Endothelial cell of hepatic sinusoid (primary cell): ENCODE results near the gene OR4D1.

Experiments
- in situ Hi-C: cut with HindIII; loops from 2 replicates; pipeline ENCODE4 v1.10.0; 2017; ENCODE audit warnings: low sequenced_read_pairs

The OR4D1 gene

GRCh38 chr17:58153046-58153445 is 4.9 kb downstream of the OR4D1 start:
- in situ Hi-C loops = no loop called here

DNA sequence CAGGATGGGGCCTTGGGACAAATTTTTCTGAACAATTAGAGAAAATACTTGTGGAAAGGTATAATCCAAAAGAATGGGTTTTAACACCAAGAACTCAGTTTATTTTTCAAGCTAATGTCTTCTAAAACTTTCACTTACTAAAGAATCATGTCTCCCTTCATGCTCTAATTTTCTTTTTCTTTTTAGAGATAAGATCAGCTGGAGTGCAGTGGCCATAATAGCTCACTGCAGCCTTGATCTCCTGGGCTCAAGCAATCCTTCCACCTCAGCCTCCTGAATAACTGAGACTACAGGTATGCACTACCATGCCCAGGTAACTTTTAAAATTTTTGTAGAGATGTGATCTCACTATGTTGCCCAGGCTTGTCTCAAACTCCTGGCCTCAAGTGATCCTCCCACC is 5.5 kb downstream of the OR4D1 start:
- in situ Hi-C loops = no loop called here

GRCh38 chr17:58156839-58157803 is 8.9 kb downstream of the OR4D1 start:
- in situ Hi-C loops = no loop called here

DNA sequence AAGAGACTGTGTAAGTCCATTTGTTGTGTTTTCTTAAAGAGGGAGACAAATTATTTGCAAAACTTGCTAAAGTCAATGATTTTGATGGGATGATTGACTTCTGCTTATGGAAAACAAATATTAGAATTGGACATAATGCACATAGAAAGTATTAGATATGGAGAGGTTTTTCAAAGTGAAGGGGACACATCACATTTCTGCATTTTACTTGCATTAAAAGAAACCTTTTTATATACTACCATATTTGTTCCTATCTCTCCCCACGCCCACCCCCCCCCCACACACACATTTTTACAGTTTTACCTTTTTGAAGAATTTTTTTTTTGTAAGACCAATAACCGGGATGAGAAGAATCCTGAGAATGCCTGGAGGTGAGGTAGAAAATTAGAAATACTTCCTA is 10.0 kb downstream of the OR4D1 start:
- in situ Hi-C loops = no loop called here

GRCh38 chr17:58161566-58161965 is 13.4 kb downstream of the OR4D1 start:
- in situ Hi-C loops = no loop called here

DNA sequence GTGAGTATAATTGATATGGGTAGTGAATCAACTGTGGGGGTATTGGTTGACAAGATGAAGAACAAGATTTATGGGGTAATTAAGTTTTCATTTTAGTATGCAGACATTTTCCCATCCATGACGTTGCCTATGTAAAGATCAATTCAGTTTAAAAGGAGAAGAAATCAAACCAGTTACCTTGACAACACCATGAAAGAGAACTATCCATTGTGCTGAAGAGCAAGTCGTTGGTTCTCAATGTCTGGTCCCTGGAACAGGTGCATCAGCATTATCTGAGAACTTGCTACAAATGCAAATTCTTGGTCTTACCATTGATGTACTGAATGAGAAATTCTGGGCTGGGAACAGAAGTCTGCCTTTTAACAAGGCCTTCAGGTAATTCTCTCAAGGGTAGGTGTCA is 17.8 kb downstream of the OR4D1 start:
- in situ Hi-C loops = no loop called here

GRCh38 chr17:58166682-58167081 is 18.5 kb downstream of the OR4D1 start, which contains the start of gene OR4D2:
TSS of gene OR4D2 (plus strand) at chr17:58166982. CDS start at chr17:58169656, 2,674 bp downstream.
- in situ Hi-C loops = no loop called here

DNA sequence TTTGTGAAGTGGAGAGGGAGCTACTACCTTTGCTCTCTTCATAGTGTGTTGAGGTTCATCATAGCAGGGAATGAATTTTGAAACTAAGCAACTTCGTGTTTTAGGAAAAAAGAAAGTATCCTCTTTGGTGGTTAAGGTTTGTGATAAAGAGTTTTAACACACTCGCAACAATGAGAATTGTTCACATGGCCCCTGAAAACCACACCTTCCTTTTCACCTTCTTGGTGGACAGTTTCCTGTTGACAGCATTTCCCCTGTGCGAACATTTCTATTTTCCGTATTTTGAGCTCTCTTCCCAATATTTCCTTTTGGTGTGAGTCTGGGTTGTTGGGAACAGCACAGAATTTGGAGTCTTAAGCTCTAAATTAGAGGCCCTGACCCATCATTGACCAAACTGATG is 22.4 kb downstream of the OR4D1 start:
- in situ Hi-C loops = no loop called here

- in situ Hi-C loops = no loop called here
These were observed 24.3 kb downstream of the OR4D1 start for GRCh38 chr17:58172369-58173071.

DNA sequence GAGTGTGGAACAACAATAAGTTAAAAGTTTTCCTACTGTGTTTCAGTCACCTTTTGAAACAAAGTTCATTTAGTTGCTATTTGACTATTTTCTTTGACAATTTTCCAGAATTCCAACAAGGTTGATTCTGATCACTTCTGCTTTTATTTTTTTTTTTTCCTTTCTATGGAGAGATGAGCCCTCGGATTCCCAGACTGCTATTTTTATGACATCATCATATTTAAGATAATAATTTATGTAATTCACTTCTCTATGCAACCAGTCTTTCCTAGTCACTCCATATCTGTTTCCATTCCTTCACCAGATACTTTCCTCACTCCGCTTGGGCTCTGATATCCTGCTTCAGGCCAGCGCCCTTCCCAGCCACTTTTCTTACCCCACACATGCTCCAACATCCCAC is 26.7 kb downstream of the OR4D1 start:
- in situ Hi-C loops = no loop called here

DNA sequence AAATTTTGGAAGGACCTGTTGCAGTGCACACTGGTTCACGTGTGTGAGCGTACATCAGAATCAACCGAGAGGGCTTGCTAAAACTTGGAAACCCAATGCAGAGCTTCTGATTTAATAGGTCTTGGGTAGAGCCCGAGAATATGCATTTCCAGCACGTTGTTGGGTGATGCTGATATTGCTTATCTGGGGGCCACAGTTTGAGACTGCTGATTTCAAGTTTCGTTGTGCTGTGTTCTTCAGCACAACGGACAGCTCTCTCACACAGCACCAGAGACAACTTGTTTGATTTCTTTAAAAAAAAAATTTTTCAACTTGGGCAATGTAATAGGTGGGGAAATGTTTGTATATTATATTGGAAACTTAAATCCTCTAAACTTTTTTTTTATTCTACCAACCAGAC is 28.0 kb downstream of the OR4D1 start:
- in situ Hi-C loops = no loop called here

GRCh38 chr17:58181796-58182195 is 33.6 kb downstream of the OR4D1 start:
- in situ Hi-C loops = loop anchor here (10.0 kb wide), 1 partner anchor 63 kb away; no protein-coding TSS in a partner anchor

- in situ Hi-C loops = loop anchor here (10.0 kb wide), 1 partner anchor 61 kb away; no protein-coding TSS in a partner anchor
These were observed 35.3 kb downstream of the OR4D1 start for GRCh38 chr17:58183514-58183913.

GRCh38 chr17:58184308-58184985 is 36.3 kb downstream of the OR4D1 start:
- in situ Hi-C loops = loop anchor here (10.0 kb wide), 1 partner anchor 60 kb away; no protein-coding TSS in a partner anchor

DNA sequence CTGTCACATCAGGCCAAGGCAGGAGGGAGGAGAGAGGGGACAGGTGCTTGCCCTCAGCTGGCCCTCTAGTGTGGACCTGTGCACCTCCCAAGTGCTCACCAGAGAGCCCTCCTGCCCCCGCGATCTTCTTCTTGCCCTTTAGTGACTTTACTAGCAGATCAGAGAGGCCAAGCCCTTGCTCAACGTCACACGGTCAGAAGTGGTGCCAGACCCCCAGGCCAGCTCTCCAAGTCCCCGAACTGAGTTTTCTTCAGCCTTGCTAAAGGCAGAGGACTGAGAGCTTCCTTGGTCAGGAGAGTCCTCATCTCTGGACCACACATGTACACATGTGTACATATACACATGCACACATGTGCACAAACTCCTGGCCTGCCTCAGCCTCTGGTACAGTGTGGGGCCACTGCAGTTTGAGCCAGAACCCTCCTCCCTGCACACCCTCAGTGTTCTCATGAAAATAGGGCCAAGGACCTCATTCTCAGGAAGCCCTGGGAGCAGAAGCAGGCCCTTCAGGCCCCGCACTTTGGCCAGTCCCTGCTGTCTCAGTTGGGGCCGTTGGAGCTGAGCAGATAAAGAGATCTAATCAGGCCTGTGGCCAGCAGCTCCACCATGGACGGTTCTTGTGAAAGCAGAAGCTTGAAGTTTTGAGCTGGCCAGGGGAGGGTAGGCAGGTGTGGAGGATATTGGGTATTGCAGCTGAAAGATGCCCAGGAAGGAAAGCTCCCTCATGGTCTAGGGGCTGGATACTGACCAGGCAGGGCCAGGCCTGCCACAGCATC is 37.0 kb downstream of the OR4D1 start:
- in situ Hi-C loops = loop anchor here (10.0 kb wide), 1 partner anchor 60 kb away; no protein-coding TSS in a partner anchor

DNA sequence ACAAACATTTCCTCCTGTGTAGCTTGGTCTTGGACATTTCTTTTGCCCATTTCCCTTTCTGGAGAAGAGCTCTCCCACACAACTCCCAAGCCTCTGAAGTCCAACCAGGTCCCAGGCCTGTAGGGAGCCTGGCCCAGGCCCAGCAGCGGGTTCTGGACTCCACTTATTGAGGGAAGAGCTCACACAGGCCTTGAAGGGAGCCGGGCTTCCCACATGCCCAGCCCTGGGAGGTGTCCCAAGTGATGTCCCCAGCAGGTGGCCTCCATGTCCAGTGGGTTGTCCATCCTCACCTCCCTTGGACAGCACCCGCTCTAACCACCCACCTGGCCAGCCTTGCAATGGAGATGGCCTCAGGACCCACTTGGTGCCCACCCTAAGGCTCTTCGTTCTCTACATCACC is 38.4 kb downstream of the OR4D1 start:
- in situ Hi-C loops = loop anchor here (10.0 kb wide), 1 partner anchor 58 kb away; no protein-coding TSS in a partner anchor

- in situ Hi-C loops = loop anchor here (10.0 kb wide), 1 partner anchor 58 kb away; no protein-coding TSS in a partner anchor
These were observed 38.9 kb downstream of the OR4D1 start for GRCh38 chr17:58187063-58187462.

GRCh38 chr17:58187675-58188074 is 39.5 kb downstream of the OR4D1 start:
- in situ Hi-C loops = loop anchor here (10.0 kb wide), 1 partner anchor 57 kb away; no protein-coding TSS in a partner anchor

DNA sequence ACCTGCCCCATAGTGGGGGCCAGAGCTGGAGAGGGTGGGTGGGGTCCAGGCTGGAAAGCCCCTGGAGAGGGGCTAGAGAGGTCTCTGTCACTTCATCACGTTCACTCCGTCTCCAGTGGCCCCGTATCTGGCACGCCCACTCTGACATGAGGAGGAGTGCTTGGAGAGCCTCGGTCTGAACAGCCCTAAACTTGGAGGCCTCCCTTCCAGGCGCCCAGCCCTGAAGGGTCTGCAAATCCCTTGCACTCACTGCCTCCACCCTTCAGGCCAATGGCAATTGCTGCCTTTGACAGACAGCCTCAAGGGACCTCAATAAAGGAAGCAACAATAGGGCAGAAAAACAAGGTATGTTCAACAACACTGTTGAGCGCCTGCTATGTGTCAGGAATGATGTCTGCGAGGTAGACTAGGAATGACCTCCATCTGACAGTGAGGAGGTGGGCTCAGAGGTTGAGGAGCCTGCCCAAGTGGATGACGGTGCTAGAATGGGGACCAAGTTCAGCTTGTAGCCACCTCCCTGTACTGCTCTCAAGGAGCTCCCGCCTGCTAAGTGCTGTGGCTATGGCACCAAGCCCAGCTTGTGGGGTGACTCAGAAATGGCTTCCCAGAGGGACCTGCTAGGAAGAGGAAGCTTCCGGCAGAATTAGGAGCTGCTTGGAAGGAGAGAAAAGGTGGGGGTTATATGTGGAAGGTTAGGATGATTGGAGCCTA is 41.4 kb downstream of the OR4D1 start:
- in situ Hi-C loops = loop anchor here (10.0 kb wide), 1 partner anchor 55 kb away; no protein-coding TSS in a partner anchor
